ENCODE measurements around the gene CHMP2A.

CHMP2A gene

DNA sequence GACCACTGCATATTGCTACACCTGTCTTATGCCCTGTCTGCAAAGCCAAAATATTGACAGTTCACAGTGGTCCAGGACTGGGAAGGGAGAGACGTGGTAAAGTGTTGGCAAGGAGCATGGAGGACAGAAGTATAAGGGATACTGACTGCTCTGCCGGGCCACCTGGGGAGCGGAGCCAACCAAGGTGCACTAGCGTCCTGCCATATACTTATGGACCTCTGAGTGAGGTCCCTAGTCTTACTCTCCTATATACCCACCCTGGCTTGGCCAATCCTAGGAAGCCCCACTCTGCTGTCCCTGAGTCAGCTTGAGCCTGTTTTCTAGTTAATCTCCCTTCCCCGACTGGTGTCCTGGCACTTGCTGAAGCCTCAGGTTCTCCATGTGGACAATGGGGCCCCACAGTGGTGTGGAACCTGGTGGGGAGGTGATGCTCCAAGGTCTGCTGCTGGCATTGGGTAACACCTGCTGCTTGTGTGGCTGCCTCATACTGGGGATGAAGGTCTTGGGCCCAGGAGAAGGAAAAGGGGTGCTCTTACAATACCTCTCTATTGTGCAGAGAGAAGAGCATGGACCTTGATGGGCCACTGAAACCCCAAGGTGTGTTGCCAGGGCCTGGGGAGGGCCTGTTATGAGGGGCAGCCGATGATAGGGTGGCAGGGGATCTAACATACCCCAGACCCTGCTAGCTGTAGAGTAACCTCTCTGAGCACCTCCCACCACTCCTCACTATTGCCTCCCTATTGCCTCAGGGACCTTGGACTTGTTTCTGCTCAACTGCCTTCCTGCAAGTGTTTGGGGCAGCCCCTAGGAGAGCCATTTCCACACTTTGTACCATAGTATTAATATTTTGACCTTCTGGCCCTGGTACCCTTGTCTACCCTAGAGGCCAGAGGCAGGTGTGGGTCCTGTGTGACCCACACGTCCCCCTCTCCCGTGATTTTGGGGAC, 17.8 kb downstream of the CHMP2A start:
- DNase-seq, result no peak

- DNase-seq, result no peak
Measured at GRCh38 chr19:58535857-58536256, 19.0 kb downstream of the CHMP2A start.

GRCh38 chr19:58531034-58531840, 23.7 kb downstream of the CHMP2A start:
- DNase-seq, result no peak

- no peak for DNase-seq
Measured at GRCh38 chr19:58529405-58529804, 25.5 kb downstream of the CHMP2A start.

DNA sequence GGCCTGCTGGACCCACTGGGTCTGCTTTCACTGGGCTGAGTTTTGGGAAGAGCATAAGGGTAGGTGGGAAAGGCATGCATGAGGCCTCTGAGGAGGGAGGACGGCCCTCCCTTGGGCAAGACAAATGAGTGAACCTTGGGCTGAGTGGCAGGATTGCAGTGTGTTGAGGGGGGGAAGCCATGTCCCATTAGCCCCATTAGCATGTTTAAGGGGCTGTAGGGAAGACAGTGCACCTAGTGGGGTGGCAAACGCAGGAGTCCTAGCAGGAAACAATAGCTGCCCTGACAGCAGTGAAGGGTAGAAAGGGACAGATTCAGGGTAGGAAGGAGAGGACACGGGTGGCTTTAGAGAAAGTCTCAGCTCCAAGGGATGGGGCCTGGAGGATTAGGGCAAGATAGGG, 32.2 kb downstream of the CHMP2A start:
- DNase-seq, result no peak

DNA sequence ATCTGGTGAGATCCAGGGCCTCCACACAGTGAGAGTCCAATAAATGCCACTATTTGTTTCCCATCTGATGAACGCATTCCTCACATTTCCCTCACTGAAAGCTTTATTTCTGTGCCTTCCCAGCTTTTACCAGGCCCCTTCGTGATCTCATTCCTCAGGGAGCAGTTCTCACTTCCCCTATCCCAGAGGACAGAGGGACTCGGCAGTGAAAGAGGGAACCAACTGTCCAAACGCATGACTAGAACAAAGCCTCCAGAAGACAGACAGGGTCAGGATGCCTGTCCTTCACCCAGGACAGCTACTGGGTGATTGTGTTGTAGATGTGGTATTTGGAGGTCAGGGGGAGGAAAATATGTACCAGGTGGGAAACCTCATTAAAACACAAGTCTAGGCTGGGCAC, 33.3 kb downstream of the CHMP2A start:
- DNase-seq, result no peak

GRCh38 chr19:58520257-58520599, 34.7 kb downstream of the CHMP2A start:
- no peak for DNase-seq

DNA sequence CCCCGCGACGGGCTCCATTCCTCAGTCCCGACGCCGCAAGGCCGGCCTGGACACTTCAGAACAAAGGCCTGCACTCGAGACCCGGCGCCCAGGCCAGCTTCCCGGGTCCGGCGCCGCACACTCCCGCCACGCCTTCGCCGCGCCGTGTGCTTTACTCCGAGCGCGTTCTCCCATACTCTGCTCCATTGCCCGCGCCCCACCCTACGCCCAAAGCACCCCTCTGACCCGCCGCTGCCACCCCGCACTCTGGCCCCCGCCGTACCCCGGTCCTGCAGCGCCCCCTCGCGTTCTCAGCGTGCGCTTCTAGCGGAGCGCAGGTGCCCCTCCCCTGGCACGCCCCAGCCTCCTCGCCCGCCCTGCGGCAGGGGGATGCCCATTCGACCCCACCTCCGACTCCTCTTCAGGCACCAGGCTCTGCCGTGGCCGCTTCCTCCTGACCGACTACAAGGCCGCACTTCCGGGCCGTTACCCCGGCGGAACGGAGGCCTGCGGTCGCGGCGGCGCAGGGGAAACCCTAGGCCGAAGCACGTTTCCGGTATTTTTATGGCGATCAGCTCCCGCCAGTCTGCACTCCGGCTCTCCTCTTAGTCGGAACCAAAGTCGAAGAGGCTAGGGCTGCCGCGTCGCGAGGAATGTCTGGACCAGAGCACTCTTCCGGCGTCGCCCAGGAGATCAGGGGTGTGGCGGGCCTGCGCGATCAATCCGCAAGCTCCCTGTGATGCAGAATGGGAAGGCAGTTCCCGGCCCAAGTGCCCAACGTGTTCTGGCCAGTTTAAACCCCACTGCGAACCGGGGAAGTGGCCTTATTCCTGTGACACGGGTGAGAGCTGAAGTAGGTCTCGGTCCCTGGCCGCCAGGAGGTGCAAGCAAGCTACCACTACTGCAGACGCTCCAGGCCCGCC, 35.3 kb downstream of the CHMP2A start, which contains the start of gene ZBTB45:
Gene ZBTB45 (minus strand): TSS at position 456 of the 902 bp plus-strand sequence. CDS start 2,137 bp downstream, outside the sequence.
- peak; percentile 93 for DNase-seq

DNA sequence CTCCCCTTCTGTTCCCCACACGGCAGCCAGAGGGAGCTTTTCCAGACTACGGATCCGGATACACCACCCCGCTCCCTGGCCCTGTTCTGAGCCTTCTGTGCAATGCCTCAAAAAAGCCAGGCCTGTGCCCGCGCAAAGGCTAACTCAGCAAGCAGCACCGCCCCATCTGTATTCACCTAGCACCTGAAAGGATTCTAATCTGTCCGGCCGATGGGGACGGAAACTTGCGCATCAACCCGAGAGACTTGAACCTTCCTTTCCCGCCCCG, 35.9 kb downstream of the CHMP2A start:
- peak; percentile 38 for DNase-seq

GRCh38 chr19:58518256-58519086, 36.4 kb downstream of the CHMP2A start:
- DNase-seq, result no peak

DNA sequence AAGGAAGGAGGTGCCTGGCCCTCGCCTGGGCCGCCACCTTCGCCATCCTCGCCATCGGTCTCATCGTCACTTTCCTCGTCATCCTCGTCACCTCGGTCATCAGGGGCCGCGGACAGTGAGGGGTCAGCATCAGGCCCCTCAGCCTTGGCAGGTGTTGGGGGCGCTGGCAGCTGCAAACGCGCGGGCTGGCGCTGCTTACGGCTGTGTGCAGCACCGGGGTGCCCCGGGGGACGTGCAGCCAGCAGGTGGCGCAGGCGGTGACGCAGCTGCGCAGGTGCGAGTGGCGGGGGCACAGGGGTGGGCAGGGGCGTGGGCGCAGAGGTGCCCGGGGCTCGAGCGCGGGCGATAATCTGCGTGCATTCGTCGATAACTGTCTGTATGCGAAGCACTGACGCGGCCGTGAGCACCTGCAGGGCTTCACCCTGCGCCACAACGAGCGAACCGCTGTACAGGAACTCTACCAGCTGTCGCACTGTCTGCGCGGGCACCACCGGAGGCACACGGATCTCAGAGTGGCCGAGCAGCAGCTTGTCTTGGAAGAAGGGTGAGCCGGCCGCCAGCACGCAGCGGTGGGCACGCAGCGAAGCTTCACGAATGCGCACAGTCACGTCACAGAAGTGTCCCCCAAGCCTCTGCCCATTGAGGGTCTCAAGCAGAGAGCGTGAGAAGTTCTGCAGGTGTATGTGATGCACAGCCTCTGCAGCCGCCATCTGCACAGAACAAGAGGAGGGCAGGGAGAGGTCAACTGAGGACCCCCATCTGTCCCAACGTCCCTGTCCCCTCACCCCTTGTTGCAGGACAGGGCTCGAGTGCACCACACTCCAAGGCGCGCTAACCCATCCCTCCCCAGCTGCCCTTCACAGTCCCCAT, 37.7 kb downstream of the CHMP2A start:
- DNase-seq, result no peak

DNA sequence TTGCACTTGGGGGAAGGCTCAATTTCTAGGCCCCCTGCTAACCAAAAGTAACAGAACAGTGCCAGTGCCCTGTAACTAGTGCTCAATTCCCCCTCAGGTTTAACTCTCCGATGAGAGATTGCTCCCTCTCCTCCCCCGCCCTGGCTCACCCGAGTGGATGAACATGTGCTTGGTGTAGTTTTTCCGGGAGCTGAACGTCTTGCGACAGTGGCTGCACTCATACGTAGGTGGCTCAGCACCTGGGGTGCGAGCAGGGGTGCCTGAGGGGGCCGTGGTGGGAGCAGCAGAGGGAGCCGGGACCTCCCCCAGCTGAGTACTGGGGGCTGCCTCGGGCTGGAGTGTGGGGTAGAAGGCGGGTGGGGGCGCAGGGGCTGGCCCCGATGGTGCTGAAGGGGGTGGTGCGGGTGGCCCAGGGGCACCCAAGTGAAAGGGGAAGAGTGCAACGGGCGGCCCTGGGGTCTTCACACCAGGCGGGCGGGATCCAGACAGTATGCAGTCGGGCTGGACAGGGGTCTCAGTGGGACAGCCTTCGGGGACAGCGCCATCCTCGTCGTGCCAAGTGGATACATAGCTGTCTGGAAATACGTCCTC, 38.6 kb downstream of the CHMP2A start:
- no peak for DNase-seq

GRCh38 chr19:58515259-58515658, 39.6 kb downstream of the CHMP2A start:
- no peak for DNase-seq

- DNase-seq, result no peak
Measured at GRCh38 chr19:58514564-58515022, 40.3 kb downstream of the CHMP2A start.

GRCh38 chr19:58513694-58514563, 41.0 kb downstream of the CHMP2A start:
- DNase-seq, result peak; percentile 92

- no peak for DNase-seq
Measured at GRCh38 chr19:58513213-58513693, 41.7 kb downstream of the CHMP2A start.

- no peak for DNase-seq
Measured at GRCh38 chr19:58511353-58512208, 43.3 kb downstream of the CHMP2A start, which contains the start of gene SLC27A5. Gene SLC27A5, minus strand, starts transcription at chr19:58511992. Its CDS starts 37 bp downstream, at chr19:58511955.
